Effector CD8-positive, alpha-beta T cell (primary cell): Measurements from ENCODE around the gene CGB7.
"Not testable (repeated sequence)": the region's sequence is repeated elsewhere in the genome, so short reads cannot be mapped to it uniquely, and the experiment has no call there.

Source experiments
- DNase-seq: peaks from one replicate; lab custom pipeline; 2025; lab: John Stamatoyannopoulos, UW

CGB7 gene

DNA sequence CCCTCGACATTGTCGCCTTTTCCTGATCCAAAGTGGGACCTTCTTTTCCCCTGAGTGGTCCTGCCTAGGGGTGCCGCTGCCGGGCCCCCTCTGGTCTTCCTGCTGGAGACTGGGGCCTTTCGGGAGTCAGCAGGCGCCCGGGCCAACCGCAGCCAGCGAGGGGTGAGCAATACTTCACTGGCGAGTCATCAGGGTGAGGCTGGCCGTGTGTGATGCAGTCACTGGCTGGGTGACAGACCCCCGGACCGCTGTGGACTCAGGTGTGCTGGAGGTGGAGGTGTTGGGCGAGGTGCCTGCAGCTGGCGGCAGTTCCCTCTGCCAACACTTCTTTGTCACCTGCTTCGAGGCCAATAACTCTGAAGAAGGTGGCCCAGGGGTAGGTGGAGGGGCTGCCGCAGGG is 15.4 kb downstream of the CGB7 start:
- DNase-seq: no peak

DNA sequence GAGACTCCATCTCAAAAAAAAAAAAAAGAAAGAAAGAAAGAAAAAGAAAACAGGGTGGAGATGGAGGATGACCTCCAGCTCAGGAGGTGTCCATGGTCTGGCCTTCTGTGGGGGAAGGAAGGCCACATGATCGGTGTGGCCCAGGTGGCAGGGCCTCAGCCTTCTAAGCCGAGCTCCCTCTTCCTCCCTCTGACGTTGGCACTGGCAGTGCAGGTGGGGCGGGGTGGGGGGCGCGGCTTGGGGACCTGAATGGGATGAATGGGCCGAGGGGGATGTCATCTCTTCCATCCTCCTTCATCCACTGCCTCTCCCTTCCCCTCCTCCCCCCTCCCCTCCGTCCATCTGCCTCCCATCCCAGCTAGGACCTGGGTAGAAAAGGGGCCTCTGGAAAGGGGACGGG is 17.8 kb downstream of the CGB7 start:
- not testable (repeated sequence) for DNase-seq

DNA sequence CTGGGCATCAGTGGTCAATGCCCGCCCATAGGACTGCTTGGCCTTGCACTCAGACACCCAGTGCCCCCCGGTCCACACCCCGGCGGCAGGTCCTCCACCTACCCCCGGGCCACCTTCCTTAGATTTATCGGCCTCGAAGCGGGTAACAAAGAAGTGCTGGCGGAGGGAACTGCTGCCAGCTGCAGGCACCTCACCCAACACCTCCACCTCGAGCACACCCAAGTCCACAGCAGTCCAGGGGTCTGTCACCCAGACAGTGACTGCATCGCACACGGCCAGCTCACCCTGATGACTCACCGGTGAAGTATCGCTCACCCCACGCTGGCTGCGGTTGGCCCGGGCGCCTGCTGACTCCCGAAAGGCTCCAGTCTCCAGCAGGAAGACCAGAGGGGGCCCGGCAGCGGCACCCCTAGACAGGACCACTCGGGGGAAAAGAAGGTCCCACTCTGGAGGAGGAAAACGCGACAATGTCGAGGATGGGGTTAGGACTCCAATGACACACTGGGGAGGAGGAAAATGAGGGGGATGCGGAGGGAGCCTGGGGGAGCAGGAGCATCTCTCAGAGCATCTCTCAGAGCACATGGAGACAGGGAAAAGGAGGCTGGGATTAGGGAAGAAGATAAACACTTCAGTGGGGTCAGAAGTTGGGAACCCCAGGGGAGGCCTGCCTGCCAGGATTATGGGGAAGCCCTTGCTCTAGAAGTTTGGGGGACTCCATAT is 18.8 kb downstream of the CGB7 start:
- DNase-seq: not testable (repeated sequence)

DNA sequence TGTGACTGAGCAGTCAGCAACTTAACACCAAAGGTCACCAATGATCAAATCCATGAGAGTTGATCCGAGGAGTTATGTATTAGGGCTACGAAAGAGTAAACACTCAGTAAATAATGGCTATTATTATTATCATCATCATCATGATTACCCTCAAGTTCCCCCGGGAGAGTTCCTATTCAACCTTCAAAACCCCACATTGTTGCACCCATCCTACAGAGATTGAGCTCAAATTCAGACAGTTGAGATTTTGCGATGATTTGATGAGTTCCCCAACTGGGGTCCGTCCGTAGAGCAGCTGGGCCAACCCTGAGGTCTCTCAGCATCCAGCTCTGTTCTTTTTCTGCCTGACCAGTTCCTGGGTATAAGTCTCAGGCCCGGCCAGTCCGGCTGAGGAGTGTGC is 19.4 kb downstream of the CGB7 start:
- not testable (repeated sequence) for DNase-seq

DNA sequence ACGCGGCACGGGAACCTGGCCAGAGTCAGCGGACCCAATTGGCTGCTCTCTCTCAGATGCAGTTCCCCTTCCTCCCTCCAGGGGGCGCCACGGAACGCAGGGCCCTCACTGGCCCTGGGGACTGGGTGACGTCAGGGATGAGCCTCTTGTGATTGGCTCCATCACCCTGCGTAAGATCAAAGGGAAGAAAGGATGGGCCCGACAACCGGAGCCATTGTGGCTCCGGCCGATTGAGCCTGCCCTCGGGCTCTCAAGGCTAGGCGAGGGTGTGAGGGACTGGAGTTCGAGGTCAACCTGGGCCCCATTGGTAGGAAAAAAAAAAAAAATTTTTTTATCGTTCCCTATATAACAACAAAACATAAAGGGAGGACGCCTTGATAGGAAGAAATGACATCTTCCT is 20.7 kb downstream of the CGB7 start, which contains the start of gene CGB1:
Gene CGB1 (minus strand): TSS at position 81 of the 400 bp plus-strand sequence. CDS start 184 bp downstream, outside the sequence.
- DNase-seq: not testable (repeated sequence)

DNA sequence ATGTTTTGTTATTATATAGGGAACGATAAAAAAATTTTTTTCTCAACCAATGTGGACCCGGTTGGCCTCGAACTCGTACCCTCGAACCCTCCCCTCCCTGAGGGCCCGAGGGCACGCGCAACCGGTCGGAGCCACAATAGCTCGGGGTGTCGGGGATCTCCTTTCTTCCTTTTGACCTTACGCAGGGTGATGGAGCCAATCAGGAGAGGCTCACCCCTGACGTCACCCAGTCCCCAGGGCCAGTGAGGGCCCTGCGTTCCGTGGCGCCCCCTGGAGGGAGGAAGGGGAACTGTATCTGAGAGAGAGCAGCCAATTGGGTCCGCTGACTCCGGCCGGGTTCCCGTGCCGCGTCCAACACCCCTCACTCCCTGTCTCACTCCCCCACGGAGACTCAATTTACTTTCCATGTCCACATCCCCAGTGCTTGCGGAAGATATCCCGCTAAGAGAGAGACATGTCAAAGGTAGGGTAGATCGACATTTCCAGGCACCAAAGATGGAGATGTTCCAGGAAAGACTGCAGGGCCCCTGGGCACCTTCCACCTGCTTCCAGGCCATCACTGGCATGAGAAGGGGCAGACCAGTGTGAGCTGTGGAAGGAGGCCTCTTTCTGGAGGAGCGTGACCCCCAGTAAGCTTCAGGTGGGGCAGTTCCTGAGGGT is 25.8 kb downstream of the CGB7 start, which contains the start of gene CGB2:
Gene CGB2 (plus strand): TSS at position 249 of the 660 bp plus-strand sequence. CDS start 206 bp downstream, at position 455.
- DNase-seq: peak; percentile 18

DNA sequence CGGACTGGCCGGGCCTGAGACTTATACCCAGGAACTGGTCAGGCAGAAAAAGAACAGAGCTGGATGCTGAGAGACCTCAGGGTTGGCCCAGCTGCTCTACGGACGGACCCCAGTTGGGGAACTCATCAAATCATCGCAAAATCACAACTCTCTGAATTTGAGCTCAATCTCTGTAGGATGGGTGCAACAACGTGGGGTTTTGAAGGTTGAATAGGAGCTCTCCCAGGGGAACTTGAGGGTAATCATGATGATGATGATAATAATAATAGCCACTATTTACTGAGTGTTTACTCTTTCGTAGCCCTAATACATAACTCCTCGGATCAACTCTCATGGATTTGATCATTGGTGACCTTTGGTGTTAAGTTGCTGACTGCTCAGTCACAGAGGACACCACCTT is 27.2 kb downstream of the CGB7 start:
- not testable (repeated sequence) for DNase-seq

DNA sequence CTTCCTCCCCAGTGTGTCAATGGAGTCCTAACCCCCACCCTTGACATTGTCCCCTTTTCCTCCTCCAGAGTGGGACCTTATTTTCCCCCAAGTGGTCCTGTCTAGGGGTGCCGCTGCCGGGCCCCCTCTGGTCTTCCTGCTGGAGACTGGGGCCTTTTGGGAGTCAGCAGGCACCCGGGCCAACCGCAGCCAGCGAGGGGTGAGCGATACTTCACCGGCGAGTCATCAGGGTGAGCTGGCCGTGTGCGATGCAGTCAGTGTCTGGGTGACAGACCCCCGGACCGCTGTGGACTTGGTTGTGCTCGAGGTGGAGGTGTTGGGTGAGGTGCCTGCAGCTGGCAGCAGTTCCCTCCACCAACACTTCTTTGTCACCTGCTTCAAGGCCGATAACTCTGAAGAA is 27.8 kb downstream of the CGB7 start:
- DNase-seq: not testable (repeated sequence)

DNA sequence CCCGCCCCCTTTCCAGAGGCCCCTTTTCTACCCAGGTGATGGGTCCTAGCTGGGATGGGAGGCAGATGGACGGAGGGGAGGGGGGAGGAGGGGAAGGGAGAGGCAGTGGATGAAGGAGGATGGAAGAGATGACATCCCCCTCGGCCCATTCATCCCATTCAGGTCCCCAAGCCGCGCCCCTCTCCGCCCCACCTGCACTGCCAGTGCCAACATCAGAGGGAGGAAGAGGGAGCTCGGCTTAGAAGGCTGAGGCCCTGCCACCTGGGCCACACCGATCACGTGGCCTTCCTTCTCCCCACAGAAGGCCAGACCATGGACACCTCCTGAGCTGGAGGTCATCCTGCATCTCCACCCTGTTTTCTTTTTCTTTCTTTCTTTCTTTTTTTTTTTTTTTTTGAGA is 28.9 kb downstream of the CGB7 start:
- DNase-seq: not testable (repeated sequence)

DNA sequence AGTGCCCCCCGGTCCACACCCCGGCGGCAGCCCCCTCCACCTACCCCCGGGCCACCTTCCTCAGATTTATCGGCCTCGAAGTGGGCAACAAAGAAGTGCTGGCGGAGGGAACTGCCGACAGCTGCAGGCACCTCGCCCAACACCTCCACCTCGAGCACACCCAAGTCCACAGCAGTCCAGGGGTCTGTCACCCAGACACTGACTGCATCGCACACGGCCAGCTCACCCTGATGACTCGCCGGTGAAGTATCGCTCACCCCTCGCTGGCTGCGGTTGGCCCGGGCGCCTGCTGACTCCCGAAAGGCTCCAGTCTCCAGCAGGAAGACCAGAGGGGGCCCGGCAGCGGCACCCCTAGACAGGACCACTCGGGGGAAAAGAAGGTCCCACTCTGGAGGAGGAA is 31.9 kb downstream of the CGB7 start:
- DNase-seq: not testable (repeated sequence)

DNA sequence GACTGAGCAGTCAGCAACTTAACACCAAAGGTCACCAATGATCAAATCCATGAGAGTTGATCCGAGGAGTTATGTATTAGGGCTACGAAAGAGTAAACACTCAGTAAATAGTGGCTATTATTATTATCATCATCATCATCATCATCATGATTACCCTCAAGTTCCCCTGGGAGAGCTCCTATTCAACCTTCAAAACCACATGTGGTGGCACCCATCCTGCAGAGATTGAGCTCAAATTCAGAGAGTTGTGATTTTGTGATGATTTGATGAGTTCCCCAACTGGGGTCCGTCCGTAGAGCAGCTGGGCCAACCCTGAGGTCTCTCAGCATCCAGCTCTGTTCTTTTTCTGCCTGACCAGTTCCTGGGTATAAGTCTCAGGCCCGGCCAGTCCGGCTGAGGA is 32.5 kb downstream of the CGB7 start:
- not testable (repeated sequence) for DNase-seq

DNA sequence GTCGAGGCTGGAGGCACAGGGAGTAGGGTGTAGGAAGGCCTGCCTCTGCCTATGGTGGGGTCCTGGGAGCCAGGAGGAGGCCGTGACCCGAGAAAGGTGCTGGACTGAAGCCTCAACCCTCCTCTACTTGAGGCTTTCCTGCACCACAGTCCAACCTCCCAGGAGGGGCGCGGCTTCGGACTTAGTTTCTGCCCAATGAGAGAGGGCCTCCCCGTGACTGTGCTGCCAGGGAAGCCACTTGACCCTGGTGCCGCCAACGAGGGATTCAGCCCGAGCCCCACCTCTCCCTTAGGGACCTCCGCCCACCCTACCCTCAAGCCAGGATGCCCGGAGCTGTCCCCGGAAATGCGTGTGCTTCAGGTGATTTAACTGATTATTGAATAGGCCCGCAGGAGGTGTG is 33.3 kb downstream of the CGB7 start, which contains the start of gene CGB3:
Gene CGB3 (minus strand): TSS at position 101 of the 400 bp plus-strand sequence. CDS start 362 bp downstream, outside the sequence.
- not testable (repeated sequence) for DNase-seq

DNA sequence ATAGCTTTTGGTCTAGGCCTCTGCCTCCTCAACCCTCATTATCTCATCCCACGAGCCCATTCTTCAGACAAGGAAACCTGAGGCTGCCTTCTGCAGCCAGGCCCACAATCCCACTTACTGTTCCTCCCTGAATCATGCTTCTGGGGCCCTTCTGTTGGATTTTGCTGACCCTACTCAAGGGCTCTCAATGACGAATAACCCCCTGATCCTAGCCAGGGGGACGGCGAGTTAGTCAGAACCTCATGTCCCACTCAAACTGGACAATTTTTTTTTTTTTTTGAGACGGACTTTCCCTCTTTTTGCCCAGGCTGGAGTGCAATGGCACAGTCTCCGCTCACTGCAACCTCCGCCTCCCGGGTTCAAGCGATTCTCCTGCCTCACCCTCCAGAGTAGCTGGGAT is 35.4 kb downstream of the CGB7 start:
- no peak for DNase-seq

DNA sequence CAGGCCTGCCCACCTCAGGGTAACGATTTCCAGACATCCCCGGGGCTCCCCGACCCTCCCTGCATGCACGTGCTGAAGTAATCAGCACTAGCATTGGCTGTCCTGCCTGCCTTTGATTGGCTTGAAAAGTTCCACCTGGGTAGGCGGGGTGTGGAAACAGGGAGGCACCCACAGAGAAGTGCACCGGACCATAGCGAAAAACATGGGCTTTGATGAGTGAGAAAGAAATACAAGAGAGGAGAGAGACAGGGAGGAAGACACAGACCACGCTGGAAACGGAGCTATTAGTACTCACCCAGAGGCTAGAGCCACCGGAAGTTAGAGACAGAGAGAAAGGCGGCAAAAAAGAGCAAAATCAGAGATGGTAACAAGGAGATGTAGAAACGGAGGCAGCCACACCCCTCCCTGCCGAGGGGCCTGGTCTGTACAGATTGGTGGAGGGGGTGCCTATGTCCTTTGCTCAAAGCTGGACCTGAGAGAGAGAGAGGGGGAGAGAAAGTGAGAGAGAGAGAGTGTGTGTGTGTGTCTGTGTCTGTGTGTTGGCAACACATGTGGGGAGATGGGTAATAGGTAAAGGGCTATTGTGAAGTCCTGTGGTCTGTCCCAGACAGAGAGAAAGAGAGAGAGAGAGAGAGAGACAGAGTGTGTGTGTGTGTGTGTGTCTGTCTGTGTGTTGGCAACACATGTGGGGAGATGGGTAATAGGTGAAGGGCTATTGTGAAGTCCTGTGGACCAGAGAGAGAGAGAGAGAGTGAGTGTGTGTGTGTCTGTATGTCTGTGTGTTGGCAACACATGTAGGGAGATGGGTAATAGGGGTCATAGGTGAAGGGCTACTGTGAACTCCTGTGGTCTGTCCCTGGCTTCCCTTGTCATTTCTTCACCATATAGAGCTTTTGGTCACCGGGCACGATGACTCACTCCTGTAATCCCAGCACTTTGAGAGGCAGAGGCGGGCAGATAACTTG is 36.3 kb downstream of the CGB7 start:
- DNase-seq: no peak

DNA sequence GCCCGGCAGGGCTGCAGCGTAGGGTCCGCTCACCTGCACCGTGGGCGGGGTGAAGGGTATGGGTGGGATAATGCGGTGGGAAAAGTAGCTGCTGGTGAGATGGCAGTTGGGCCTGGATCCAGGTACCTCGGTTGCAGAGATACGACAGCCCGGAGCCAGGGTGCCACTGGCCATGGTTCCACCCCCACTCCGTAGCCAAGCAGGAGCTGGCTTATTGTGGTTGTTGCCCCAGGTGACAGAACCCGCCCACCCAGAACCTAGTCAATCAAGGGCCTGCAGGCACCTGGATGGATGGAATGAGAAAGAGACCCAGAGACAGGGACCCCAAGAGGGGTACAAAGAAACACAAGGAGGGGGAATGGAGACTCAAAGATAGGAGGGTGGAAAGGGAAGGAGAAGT is 37.2 kb downstream of the CGB7 start:
- DNase-seq: no peak

DNA sequence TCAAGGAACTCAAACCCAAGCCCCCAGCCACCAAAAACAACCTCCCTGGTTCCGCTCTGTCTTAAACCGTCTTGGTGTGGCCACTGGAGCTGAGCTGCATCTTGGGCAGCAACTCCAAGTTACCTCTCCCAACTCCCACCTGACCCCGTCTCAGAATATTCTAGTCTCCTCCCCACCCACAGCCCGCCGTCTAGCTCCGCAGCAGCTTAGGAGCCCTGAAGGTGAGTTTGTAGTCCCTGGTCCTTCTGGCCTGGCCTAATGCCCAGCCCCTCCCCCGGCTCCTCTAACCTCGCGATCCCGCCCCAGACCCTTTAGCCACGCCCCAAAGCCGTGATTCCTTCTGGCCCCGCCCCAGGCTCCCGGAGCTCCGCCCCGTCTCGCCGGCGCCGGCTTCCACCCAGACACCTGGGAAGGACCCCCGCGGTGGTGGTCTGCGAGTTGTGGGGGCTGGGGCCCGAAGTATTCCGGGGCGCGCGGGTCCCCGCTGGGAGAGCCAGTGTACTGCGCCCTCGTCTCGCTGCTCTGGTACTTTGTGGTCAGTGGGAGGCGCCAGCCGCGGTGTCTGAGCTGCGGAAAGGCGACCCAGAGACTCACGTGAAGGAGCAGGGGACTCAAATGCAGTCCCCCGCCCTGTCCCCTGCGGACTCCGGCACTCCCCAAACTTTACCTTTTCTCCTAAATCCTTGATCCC is 38.2 kb downstream of the CGB7 start:
- peak; percentile 58 for DNase-seq

DNA sequence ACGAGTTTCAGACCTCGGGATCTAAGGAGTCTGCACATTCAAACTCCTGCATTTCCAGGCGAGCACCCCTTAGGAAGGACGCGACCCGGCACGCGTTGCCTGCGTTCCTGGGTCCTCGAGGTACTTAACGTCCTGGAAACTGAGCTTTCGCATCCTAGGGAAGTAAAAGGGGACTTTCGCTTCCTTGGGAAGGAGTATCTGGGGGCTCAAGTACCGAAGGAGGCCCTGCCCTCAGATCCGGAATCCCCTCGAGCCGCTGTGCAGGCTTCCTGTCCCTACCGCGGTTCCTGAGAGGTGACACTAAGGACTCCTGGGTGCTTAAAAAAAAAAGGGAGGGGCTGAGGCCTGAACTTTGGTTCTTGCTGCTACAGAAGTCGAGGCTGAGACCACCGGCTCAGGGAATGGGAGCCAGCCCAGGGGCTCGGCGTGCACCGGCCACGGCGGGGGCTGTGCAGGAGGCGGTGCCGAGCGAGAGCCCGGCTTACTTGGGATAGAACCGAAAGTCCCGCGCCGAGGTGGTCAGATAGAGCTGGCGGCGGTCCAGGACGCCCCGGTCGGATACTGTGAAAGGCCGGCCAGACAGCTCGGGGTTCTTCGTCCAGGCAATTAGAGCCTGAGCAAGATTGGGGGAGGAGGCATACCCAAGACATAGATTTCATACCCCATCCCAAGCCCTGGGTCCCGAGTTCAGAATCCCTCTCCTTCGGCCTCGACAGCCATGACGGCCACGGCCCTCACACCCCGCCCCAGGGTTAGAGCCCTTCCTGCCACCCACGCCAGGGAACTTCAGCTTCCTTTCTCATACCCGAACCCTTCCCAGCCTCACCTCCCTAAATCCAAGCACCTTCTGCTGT is 38.9 kb downstream of the CGB7 start:
- DNase-seq: not testable (repeated sequence)

DNA sequence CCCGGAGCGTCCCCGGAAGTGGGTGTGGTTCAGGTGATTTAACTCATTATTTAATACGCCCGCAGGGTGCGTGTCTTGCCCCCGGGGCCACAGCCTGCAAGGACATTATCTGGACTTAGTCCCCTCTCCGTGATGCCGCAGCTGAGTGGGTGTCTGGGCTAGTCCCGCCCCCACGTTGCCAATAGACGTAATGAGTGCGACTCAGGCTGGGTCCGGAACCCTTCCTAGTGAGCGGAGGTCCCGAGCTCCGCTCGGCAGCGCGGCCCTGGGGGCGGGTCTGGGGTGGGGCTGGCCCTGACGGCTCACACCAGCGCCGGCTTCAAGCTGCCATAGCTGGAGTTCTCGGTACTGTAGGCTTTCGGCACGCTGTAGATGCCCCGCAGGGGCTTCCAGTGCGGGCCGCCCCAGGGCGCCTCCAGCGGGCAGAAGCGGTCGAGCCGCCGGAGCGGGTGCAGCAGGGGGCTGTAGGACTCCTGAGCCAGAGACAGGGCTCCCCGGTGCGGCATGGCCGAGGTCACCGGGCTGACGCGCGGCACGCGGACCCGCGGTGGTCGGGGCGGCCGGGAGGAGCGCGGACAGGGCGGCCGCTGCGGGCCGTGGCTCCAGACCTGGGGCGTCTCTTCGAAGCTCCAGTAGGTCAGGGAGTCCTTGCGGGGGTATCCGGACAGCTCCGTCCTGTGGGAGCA is 39.7 kb downstream of the CGB7 start:
- DNase-seq: peak; percentile 52

DNA sequence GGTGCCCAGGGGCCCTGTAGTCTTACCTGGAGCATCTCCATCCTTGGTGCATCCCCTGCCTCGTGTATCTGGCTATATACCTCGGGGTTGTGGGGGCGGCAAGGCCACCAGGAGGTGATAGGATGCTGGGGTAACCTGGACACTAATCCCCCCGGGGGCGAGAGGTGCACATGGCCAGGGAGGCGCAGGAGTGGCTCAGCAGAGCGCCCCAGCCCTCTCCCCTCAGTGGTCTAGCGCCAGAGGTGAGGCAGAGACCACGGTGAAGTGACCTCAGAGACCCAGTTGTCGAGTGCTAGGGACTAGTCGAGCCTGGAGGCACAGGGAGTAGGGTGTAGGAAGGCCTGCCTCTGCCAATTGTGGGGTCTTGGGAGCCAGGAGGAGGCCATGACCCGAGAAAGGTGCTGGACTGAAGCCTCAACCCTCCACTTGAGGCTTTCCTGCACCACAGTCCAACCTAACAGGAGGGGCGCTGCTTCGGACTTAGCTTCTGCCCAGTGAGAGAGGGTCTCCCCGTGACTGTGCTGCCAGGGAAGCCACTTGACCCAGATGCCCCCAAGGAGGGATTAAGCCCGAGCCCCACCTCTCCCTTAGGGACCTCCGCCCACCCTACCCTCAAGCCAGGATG is 40.4 kb downstream of the CGB7 start, which contains the start of gene LHB:
Gene LHB (minus strand): TSS at position 51 of the 625 bp plus-strand sequence. CDS start 10 bp downstream, at position 41.
- no peak for DNase-seq
